Activated naive CD4-positive, alpha-beta T cell (primary cell): ENCODE results near the gene MTCL1.

Source experiments
- DNase-seq, 4 experiments: peaks; one replicate each; lab custom pipeline; 2025; lab: John Stamatoyannopoulos, UW

MTCL1 gene

DNA sequence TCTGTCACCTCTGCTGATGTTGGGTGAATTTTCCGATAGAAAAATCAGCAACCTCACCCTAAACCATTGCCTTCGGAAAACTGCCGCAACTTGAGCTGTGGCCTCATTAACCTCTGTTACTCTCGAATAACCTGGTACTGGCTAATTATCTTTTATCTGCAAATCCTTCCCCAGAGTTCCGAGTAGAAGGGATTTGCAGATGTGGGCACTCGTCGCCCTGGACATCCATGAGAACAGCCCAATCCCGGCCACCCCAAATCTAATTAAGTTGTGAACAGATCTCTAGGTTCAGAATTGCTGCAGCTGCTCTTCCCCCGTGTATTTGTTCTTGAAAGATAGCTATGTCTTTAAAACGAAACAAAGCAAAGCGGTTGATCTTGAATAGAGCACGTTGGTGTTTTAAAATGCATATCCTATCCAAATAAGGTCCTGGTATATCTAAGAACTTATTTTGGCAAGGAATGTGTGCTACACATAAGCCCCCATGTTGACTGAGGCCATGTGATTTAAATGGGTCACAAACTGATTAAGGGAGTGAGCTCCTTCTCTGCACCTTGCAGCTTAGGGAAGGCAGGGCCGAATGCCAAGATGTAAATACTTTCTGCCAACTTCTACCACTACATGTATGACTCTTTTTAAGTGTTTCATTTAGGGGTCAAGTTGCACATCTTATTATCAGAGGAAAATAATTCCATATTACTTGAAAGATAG is 88.2 kb downstream of the MTCL1 start:
- DNase-seq: no peak

DNA sequence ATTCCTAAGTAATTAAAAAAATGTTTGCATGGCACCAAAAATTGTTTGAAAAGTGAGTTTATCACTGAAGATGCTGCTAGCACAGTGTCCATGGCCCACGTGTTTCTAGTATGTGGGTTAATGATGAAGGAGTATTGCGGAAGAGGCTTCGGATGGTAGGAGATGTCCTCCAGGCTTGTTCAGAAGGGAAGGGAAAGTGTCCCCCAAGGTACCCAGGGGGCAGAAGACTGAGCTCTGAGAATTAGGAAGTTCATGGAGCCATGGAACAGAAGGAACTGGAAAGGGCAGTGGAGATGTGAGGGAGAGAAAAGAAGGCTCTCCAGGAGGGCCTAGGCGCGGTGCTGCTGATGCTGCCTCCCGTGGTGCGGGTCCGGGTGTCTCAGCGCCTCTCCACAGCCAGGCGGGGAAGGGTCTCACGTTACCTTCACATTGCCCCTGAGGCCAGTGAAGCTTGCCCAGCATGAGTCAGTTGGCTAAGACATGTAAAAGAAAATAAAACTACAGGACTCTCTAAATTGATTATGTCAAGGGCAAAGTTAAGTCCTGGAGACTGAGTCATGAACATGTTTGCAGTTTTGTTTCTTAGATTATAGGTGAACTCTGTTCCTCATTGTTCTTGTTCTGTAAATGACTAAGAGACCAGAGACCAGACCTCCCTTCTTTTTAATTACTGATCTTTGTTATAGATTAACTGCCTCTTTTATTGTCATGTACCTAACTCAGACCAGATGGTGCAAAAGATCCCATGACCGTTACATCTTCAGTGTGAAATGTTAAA is 89.0 kb downstream of the MTCL1 start:
- DNase-seq: no peak

- no peak for DNase-seq
Observed at GRCh38 chr18:8794934-8795280, 89.6 kb downstream of the MTCL1 start.

GRCh38 chr18:8795586-8796325 is 90.4 kb downstream of the MTCL1 start:
- DNase-seq: no peak

DNA sequence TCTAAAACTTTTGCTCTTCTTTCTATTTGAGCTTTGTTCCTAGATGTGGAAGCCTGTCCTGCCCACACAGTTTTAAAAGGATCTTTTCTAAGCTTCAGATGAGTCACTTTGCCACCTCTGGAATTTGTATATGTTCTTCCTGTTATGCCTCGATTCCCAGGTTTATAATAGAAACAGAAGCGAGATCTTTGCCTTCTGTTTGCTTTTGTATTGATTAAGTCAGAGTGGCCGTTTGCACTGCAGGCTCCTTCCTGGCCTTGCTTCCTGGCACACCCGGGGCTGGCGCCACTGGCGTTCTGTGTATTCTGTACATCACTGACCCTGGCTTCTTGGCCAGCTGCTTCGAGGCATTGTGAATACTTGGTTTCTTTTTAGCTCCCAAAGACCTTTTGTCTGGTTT is 91.8 kb downstream of the MTCL1 start:
- no peak for DNase-seq

DNA sequence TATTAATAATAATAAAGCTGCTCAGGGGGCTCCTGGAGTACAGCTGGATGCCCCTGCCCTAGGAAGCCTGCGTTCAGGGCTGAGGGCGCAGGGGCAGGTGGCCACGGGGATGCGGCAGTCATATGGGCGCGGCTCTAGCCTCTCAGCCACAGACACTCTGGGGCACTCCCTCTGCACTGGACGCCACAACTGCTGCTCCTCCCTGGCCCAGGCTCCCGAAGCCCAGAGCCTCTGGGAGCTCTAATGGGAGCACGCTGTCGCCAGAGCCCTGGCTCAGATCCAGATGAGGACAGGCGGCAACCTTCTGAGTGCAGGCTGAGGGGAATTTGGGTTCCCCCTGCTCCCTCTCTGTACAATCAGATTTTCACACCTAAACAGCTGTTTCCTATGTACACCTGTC is 93.6 kb downstream of the MTCL1 start:
- DNase-seq: no peak

GRCh38 chr18:8799596-8800441 is 94.5 kb downstream of the MTCL1 start:
- DNase-seq: no peak

- no peak for DNase-seq
Observed at GRCh38 chr18:8800445-8800844, 95.1 kb downstream of the MTCL1 start.

DNA sequence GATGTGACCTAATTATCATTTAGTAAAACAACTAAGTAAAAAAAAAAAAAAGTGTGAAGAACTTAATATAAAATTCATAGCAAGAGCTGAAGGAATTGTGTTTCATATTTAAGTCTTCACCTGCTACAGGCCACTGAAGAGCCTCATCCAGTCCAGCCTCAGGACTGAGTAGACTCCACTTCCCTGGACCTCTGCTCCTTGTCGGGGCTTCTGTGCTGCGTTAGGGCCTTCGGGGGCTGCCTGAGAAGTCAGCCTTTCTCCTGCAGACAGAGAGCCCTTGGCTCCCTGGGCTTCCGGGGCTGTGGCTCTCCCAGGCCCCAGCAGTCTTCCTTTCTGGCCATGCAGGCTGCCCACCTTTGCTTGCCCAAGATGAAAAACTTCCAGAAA is 95.5 kb downstream of the MTCL1 start:
- no peak for DNase-seq

GRCh38 chr18:8801263-8801901 is 96.0 kb downstream of the MTCL1 start:
- DNase-seq: no peak

DNA sequence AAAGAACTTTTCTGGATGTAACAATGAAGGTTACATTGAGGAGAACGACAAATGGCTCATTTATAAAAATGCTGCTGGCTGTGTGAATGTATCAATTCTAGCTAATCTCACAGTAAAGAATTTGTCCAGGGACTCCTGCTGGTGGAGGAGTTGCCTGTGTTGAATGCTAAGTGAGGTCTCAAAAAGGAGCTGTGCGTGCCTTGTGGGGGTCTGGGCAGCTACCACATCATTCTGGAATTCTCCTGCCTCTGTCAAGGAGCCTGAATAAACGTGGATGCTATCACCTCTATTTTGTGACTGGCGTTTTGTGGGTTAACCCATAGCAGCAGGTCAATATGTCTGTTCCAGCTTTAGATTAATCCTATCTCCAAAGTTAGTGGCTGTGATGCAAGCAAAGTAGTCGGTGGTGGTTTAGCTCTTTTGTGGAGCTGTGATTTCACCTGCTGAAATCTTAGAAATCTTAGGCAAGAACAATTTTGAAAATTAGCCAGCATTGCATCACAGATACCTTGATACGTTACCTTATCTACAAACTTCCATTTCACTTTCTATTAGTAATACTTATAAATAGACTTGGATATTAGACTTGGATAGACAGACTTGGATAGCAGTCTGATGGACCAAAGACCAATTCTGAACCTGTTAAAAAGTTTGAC is 96.8 kb downstream of the MTCL1 start:
- no peak for DNase-seq

GRCh38 chr18:8803063-8803795 is 97.9 kb downstream of the MTCL1 start:
- no peak for DNase-seq

- DNase-seq: no peak
Observed at GRCh38 chr18:8803957-8804356, 98.6 kb downstream of the MTCL1 start.

GRCh38 chr18:8805552-8805951 is 100.2 kb downstream of the MTCL1 start:
- DNase-seq: no peak

- DNase-seq: no peak
Observed at GRCh38 chr18:8806100-8806797, 100.9 kb downstream of the MTCL1 start.

- DNase-seq: no peak
Observed at GRCh38 chr18:8806798-8807487, 101.6 kb downstream of the MTCL1 start.

- DNase-seq: no peak
Observed at GRCh38 chr18:8807488-8807805, 102.1 kb downstream of the MTCL1 start.

DNA sequence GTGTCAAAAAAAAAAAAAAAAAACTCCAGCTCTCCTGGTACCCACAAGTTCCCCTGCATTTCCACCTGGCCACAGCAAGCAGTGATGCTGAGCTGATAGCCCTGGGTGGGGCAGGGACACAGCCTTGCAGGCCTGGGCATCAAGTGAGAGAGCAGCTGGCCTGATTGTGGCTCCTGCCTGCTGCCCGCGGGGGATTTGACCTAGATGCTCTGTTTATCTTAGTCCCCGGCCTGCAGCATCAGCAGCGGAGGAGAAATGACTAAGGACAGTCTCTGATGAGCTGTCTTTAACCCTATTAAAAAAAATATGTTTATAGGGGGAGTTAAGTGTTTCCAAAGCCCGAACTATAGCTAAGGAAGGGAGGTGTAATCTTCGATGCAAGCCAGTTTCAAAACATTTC is 102.6 kb downstream of the MTCL1 start:
- DNase-seq: no peak

DNA sequence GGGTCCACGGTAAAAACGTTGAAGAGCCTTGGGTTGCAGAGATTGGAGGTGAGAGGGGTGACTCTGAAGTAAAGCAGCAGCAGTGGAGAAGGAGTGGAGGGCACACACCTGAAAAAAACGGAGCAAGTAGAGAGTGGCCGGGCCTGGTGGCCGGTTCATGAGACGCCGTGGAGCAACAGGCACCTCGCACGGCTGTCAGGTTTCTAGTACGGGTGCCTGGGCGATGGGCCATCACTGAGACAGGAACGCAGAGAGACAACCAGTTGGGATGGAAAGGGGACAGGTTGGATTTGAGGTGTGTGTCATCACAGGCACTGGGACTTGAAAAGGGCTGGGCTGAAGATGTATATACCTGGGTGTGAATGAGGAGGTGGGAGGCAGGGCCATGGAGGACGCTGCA is 104.2 kb downstream of the MTCL1 start:
- no peak for DNase-seq
